ENCODE measurements around the gene PSMB4. TPM values are rescaled to one million over a fixed set of nuclear protein-coding genes. Genes with fewer than 3 reads are reported as not detected.
"Not testable (repeated sequence)": the region's sequence is repeated elsewhere in the genome, so short reads cannot be mapped to it uniquely, and the experiment has no call there.

Gene PSMB4
- 323 TPM for total RNA-seq (2013)
- polyA plus RNA-seq (100 to 1,000 TPM in 1 of 3 donors, 10 to 100 TPM in 2; 69.6 to 316 (median 85.6) TPM), polyA minus RNA-seq (216 and 395 TPM in 2 replicates), total RNA-seq (67.3 to 142 (median 98.9) reads per million in 11 experiments)

GRCh38 chr1:151399324-151400171 lies at the start of gene PSMB4:
TSS of gene PSMB4 (plus strand) at chr1:151399573. CDS start at chr1:151399588, 15 bp downstream.
- H2AFZ ChIP-seq (ENCODE audit: insufficient read depth, low read depth, low read length, poor library complexity, severe bottlenecking): peak within 1 kb of the TSS; percentile 83
- peak within 1 kb of the TSS; percentile 96 for H3K4me2 ChIP-seq (replicated peaks; ENCODE audit: extremely low read depth, low read length, poor library complexity, severe bottlenecking)
- peaks cover 9 to 17% of the 10 kb centered on the region in 2 donors for H3K4me1 ChIP-seq (ENCODE audit: control insufficient read depth in 1 of 2, insufficient read depth in 2 of 2, low read length in 2 of 2)
- H3K9me3 ChIP-seq (replicated peaks in 1 of 2; ENCODE audit: control insufficient read depth in 1 of 2, insufficient read depth in 1 of 2, low read length in 2 of 2): no peaks in the 10 kb centered on the region
- peaks cover 0 to 10% (median 0%) of the 10 kb centered on the region in 3 donors for H3K27me3 Mint-ChIP-seq (ENCODE audit: low read depth in 3 of 3)
- peak; percentile 20 for TF ChIP-seq CTCF (IDR thresholded peaks at IDR 0.05)
- H3K27ac ChIP-seq (ENCODE audit: low read depth in 1 of 2, low read length in 2 of 2): peak within 1 kb of the TSS; percentile 73 to 98
- H3K27me3 ChIP-seq (ENCODE audit: control insufficient read depth in 2 of 2, insufficient read depth in 2 of 2, low read length in 2 of 2): no peaks in the 10 kb centered on the region
- peaks cover 0 to 4% (median 0%) of the 10 kb centered on the region in 7 donors for H3K9me3 Mint-ChIP-seq
- H3K4me1 Mint-ChIP-seq: peaks cover 15% of the 10 kb centered on the region
- H4K20me1 ChIP-seq (ENCODE audit: insufficient read depth, low read length): peaks cover 1% of the 10 kb centered on the region
- H3K36me3 Mint-ChIP-seq: peaks cover 36 to 41% of the 10 kb centered on the region in 2 donors
- H3K27ac Mint-ChIP-seq: peak within 1 kb of the TSS; percentile 95 to 98 (median 97)
- peak within 1 kb of the TSS; percentile 98 for H3K9ac ChIP-seq (ENCODE audit: insufficient read depth, low read length, poor library complexity, severe bottlenecking)
- DNase-seq: peak; percentile 90 to 94 (median 92)
- H3K36me3 ChIP-seq (replicated peaks in 1 of 2; ENCODE audit: control insufficient read depth in 1 of 2, insufficient read depth in 2 of 2, low read length in 2 of 2): peaks cover 25 to 41% of the 10 kb centered on the region in 2 donors
- peak within 1 kb of the TSS; percentile 86 to 92 for H3K4me3 Mint-ChIP-seq
- peaks cover 19% of the 10 kb centered on the region for H3K79me2 ChIP-seq (ENCODE audit: insufficient read depth, low read length)
- peak within 1 kb of the TSS; percentile 76 to 99 (median 84) for H3K4me3 ChIP-seq (replicated peaks in 1 of 3; ENCODE audit: low read depth in 2 of 3, low read length in 3 of 3)
- intact Hi-C loops (cut with micrococcal nuclease): loop anchor here (5.0 to 10.0 kb wide), 4 partner anchors 52 to 205 kb away; partner anchors contain the start of genes PIP5K1A (in 1 of the 2), RFX5 (in 1 of the 2) and VPS72 (in 1 of the 2)
- under 1% methylated on average over 61 of the region's 63 CpGs for WGBS (ENCODE audit: insufficient coverage)

GRCh38 chr1:151350323-151350722 lies 49.0 kb upstream of the PSMB4 start:
- H3K27me3 ChIP-seq (ENCODE audit: control insufficient read depth in 2 of 2, insufficient read depth in 2 of 2, low read length in 2 of 2); H3K4me2 ChIP-seq (replicated peaks; ENCODE audit: extremely low read depth, low read length, poor library complexity, severe bottlenecking); H3K27me3 Mint-ChIP-seq (ENCODE audit: low read depth in 3 of 3); H3K36me3 ChIP-seq (replicated peaks in 1 of 2; ENCODE audit: control insufficient read depth in 1 of 2, insufficient read depth in 2 of 2, low read length in 2 of 2); DNase-seq; H4K20me1 ChIP-seq (ENCODE audit: insufficient read depth, low read length); H3K27ac ChIP-seq (ENCODE audit: low read depth in 1 of 2, low read length in 2 of 2); H3K27ac Mint-ChIP-seq; H3K4me3 ChIP-seq (replicated peaks in 1 of 3; ENCODE audit: low read depth in 2 of 3, low read length in 3 of 3); H2AFZ ChIP-seq (ENCODE audit: insufficient read depth, low read depth, low read length, poor library complexity, severe bottlenecking); H3K4me3 Mint-ChIP-seq; H3K36me3 Mint-ChIP-seq; intact Hi-C loops (cut with micrococcal nuclease); H3K9ac ChIP-seq (ENCODE audit: insufficient read depth, low read length, poor library complexity, severe bottlenecking): not testable (repeated sequence)
- peaks cover 12% of the 10 kb centered on the region for H3K79me2 ChIP-seq (ENCODE audit: insufficient read depth, low read length)
- Mint-ChIP-seq H3K9me3 (peaks cover 8 to 22% (median 17%) of the 10 kb centered on the region in 7 donors), H3K4me1 (peaks cover 20% of the 10 kb centered on the region)
- H3K9me3 ChIP-seq (replicated peaks in 1 of 2; ENCODE audit: control insufficient read depth in 1 of 2, insufficient read depth in 1 of 2, low read length in 2 of 2): peaks cover 13 to 21% of the 10 kb centered on the region in 2 donors
- peaks cover 17 to 22% of the 10 kb centered on the region in 2 donors for H3K4me1 ChIP-seq (ENCODE audit: control insufficient read depth in 1 of 2, insufficient read depth in 2 of 2, low read length in 2 of 2)
- 92% methylated on average over 2 of the region's 9 CpGs for WGBS (ENCODE audit: insufficient coverage)
